K562 (cell line): Measurements from ENCODE around the gene CIAO2B. TPM values are rescaled to one million over a fixed set of nuclear protein-coding genes. Genes with fewer than 3 reads are reported as not detected.

Experiments used
- BRF1 ChIP-seq: IDR thresholded peaks from 3 replicates; pipeline ENCODE4 v1.6.1; 2011; ENCODE audit warnings: borderline replicate concordance, mild to moderate bottlenecking; ENCODE audit not compliant: insufficient read length; ENCODE audit errors: extremely low read depth
- FOXA3 ChIP-seq, 2 experiments: fragments of 450-650 bp in 1 of 2; sonication (generic) in 1 of 2; formaldehyde crosslinking; IDR thresholded peaks in 1 of 2; conservative IDR thresholded peaks in 1 of 2; 2 replicates each; pipeline versions ENCODE4 v1.4.0 to v1.8.0; 2020 to 2022; ENCODE audit warnings: mild to moderate bottlenecking in 2 of 2, missing genetic modification reagents in 1 of 2
- HES1 ChIP-seq: fragments of 450-650 bp; IDR thresholded peaks from 2 replicates; pipeline ENCODE4 v1.6.1; 2016; ENCODE audit warnings: low read depth, mild to moderate bottlenecking, moderate library complexity
- MYC ChIP-seq, 2 experiments: fragments of 250-450 bp in 1 of 2; sonication (Bioruptor Pico) in 1 of 2; IDR thresholded peaks; 2 replicates each; pipeline versions ENCODE4 v1.5.1 to v1.6.1; 2012 to 2021; ENCODE audit warnings: low read depth in 2 of 2, borderline replicate concordance in 1 of 2, improper control_type of control experiment in 1 of 2, low read length in 1 of 2, mild to moderate bottlenecking in 1 of 2, moderate library complexity in 1 of 2
- NCOA4 ChIP-seq: fragments of 450-650 bp; IDR thresholded peaks from 2 replicates; pipeline ENCODE4 v1.6.1; 2018; ENCODE audit warnings: mild to moderate bottlenecking; ENCODE audit not compliant: partially characterized antibody
- SRSF1 ChIP-seq: fragments of 200-400 bp; formaldehyde crosslinking; IDR thresholded peaks from 2 replicates; pipeline ENCODE4 v1.6.1; 2017; ENCODE audit warnings: mild to moderate bottlenecking, low read depth, low read length, moderate library complexity
- TCF3 ChIP-seq: sonication (generic); formaldehyde crosslinking; IDR thresholded peaks from 2 replicates; pipeline ENCODE4 v1.4.0; 2020; ENCODE audit warnings: mild to moderate bottlenecking, missing genetic modification reagents
- ZBTB1 ChIP-seq: sonication (generic); formaldehyde crosslinking; IDR thresholded peaks from 2 replicates; pipeline ENCODE4 v1.8.1; 2023; ENCODE audit warnings: missing genetic modification reagents, low read depth, mild to moderate bottlenecking, borderline replicate concordance
- ZNF124 ChIP-seq: sonication (generic); formaldehyde crosslinking; IDR thresholded peaks from 2 replicates; pipeline ENCODE4 v1.8.1; 2022; ENCODE audit warnings: missing genetic modification reagents
- ZNF740 ChIP-seq, 3 experiments: fragments of 200-800 bp in 1 of 3; sonication (Bioruptor generic) in 1 of 3; sonication (generic) in 1 of 3; formaldehyde crosslinking in 1 of 3; IDR thresholded peaks; 2 replicates each; pipeline versions ENCODE4 v1.6.1 to v1.8.0; 2016 to 2022; ENCODE audit warnings: mild to moderate bottlenecking in 2 of 3, missing compliant biosample characterization in 2 of 3, missing genetic modification characterization in 2 of 3, missing genetic modification reagents in 1 of 3
- polyA plus RNA-seq, 8 experiments: library from polyadenylated mRNA; depleted of rRNA in 4 of 8; stranded (reverse) in 5 of 8; unstranded in 3 of 8; fragments of >200 nt; fragmentation: Nextera tagmentation in 2 of 8; fragmentation: Illumina TruSeq in 1 of 8; extraction: Ambion mirVana in 2 of 8; extraction: Trizol in 1 of 8; gene quantifications; 2 replicates each; pipeline versions ENCODE4 v1.2.1 to v1.2.3, GENCODE V29; 2011 to 2014; ENCODE audit warnings: inconsistent platforms in 1 of 8, missing spikeins in 1 of 8
- total RNA-seq, 7 experiments: library from RNA; depleted of rRNA in 6 of 7; stranded (reverse); fragments of >200 nt in 6 of 7; fragmentation: Illumina TruSeq in 2 of 7; extraction: Trizol in 2 of 7; gene quantifications; 2 replicates each; pipeline versions ENCODE4 v1.2.1 to v1.2.3, GENCODE V29; 2011 to 2021; ENCODE audit warnings: low replicate concordance in 1 of 7
- TF ChIP-seq, protein P1 (sequence below): fragments of 250-450 bp; sonication (Bioruptor Pico); IDR thresholded peaks from 2 replicates; pipeline ENCODE4 v1.5.0; 2022; ENCODE audit warnings: mild to moderate bottlenecking
- TF ChIP-seq, protein P2 (sequence below): fragments of 250-450 bp; sonication (Bioruptor Pico); IDR thresholded peaks from 2 replicates; pipeline ENCODE4 v1.4.0; 2020
- TF ChIP-seq, protein P3 (sequence below): IDR thresholded peaks from 2 replicates; pipeline ENCODE4 v1.6.1; 2014; ENCODE audit warnings: antibody characterized with exemption

Gene CIAO2B
- total and polyA plus RNA-seq, 9 of the 15 experiments (the other 6 are each of a cell fraction or from before 2014, with no cell fraction given) = 86.8 to 182 (median 113) TPM

DNA sequence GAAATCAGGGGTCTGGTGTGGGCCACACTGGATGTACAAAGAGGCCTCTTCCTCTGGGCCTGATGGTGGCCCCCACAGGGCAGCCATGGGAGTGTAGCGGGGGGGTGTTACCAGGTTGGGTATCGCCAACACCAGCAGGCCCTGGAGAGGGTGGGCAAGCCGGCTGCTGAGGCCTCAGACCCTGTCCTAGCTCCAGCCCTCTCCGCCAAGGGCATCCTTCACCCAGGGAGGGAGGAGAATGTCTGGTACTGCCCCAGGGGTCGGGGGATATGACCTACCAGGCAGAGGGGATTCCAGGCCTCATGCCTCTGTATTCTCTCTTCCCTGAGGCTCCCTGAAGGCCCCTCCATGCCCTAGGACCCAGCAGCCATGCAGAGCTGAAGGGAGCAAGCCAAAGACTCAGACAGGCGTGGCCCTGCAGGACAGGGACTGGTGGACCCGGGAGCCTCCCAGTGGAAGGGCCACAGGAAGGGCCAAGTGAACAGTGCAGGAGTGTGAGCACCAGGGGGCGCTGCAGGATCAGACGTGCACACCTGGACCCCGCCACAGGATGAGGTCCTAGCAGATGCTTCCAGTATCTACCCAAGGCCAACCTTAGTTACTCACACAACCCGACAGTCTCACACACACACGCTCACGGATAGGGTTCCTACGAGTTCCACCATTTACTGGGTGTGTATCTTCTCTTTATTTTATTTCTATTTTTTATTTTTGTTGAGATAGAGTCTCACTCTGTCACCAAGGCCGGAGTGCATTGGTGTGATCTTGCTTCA, 43.3 kb upstream of the CIAO2B start (continued):
- TF ChIP-seq HES1 (no peak), SRSF1 (no peak), BRF1 (no peak), ZNF740 (CRISPR knock-in tag; IDR thresholded peaks at IDR 0.05) (peak; percentile 74), ZNF740 (tag; IDR thresholded peaks at IDR 0.05) (0 out of 4 replicates have a peak, but pooled peaks of 1 of the 2 experiments have one; percentile 27), ZNF124 (CRISPR knock-in tag) (no peak), TCF3 (CRISPR knock-in tag) (no peak), ZBTB1 (no peak), FOXA3 (CRISPR knock-in tag; conservative IDR thresholded peaks at IDR 0.05 in 1 of 2, IDR thresholded peaks at IDR 0.05 in 1 of 2) (no peak), NCOA4 (no peak), MYC (IDR thresholded peaks at IDR 0.05; ENCODE audit: low read depth, low read length) (no peak), MYC (CRISPR knock-in tag; IDR thresholded peaks at IDR 0.05; ENCODE audit: borderline replicate concordance, low read depth) (no peak)
- TF ChIP-seq, protein P1, sequence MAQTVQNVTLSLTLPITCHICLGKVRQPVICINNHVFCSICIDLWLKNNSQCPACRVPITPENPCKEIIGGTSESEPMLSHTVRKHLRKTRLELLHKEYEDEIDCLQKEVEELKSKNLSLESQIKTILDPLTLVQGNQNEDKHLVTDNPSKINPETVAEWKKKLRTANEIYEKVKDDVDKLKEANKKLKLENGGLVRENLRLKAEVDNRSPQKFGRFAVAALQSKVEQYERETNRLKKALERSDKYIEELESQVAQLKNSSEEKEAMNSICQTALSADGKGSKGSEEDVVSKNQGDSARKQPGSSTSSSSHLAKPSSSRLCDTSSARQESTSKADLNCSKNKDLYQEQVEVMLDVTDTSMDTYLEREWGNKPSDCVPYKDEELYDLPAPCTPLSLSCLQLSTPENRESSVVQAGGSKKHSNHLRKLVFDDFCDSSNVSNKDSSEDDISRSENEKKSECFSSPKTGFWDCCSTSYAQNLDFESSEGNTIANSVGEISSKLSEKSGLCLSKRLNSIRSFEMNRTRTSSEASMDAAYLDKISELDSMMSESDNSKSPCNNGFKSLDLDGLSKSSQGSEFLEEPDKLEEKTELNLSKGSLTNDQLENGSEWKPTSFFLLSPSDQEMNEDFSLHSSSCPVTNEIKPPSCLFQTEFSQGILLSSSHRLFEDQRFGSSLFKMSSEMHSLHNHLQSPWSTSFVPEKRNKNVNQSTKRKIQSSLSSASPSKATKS = no peak
- TF ChIP-seq, protein P2, sequence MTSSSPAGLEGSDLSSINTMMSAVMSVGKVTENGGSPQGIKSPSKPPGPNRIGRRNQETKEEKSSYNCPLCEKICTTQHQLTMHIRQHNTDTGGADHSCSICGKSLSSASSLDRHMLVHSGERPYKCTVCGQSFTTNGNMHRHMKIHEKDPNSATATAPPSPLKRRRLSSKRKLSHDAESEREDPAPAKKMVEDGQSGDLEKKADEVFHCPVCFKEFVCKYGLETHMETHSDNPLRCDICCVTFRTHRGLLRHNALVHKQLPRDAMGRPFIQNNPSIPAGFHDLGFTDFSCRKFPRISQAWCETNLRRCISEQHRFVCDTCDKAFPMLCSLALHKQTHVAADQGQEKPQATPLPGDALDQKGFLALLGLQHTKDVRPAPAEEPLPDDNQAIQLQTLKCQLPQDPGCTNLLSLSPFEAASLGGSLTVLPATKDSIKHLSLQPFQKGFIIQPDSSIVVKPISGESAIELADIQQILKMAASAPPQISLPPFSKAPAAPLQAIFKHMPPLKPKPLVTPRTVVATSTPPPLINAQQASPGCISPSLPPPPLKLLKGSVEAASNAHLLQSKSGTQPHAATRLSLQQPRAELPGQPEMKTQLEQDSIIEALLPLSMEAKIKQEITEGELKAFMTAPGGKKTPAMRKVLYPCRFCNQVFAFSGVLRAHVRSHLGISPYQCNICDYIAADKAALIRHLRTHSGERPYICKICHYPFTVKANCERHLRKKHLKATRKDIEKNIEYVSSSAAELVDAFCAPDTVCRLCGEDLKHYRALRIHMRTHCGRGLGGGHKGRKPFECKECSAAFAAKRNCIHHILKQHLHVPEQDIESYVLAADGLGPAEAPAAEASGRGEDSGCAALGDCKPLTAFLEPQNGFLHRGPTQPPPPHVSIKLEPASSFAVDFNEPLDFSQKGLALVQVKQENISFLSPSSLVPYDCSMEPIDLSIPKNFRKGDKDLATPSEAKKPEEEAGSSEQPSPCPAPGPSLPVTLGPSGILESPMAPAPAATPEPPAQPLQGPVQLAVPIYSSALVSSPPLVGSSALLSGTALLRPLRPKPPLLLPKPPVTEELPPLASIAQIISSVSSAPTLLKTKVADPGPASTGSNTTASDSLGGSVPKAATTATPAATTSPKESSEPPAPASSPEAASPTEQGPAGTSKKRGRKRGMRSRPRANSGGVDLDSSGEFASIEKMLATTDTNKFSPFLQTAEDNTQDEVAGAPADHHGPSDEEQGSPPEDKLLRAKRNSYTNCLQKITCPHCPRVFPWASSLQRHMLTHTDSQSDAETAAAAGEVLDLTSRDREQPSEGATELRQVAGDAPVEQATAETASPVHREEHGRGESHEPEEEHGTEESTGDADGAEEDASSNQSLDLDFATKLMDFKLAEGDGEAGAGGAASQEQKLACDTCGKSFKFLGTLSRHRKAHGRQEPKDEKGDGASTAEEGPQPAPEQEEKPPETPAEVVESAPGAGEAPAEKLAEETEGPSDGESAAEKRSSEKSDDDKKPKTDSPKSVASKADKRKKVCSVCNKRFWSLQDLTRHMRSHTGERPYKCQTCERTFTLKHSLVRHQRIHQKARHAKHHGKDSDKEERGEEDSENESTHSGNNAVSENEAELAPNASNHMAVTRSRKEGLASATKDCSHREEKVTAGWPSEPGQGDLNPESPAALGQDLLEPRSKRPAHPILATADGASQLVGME = no peak; the same call in 1 of the 2 replicates
- TF ChIP-seq, protein P3, sequence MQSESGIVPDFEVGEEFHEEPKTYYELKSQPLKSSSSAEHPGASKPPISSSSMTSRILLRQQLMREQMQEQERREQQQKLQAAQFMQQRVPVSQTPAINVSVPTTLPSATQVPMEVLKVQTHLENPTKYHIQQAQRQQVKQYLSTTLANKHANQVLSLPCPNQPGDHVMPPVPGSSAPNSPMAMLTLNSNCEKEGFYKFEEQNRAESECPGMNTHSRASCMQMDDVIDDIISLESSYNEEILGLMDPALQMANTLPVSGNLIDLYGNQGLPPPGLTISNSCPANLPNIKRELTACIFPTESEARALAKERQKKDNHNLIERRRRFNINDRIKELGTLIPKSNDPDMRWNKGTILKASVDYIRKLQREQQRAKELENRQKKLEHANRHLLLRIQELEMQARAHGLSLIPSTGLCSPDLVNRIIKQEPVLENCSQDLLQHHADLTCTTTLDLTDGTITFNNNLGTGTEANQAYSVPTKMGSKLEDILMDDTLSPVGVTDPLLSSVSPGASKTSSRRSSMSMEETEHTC = no peak
